Body of pancreas (tissue), 4 donors: ENCODE results near the gene NTN3.

Experiments
- CTCF ChIP-seq, 7 experiments: fragments of 450-650 bp in 4 of 7; fragments of 200-600 bp in 3 of 7; sonication (generic) in 3 of 7; IDR thresholded peaks; one replicate each; pipeline ENCODE4 v1.5.1; 2016 to 2019; ENCODE audit warnings: antibody characterized with exemption in 7 of 7
- POLR2A ChIP-seq, 3 donors: fragments of 450-650 bp; IDR thresholded peaks; one replicate each; pipeline ENCODE4 v1.6.1; 2016; ENCODE audit warnings: antibody characterized with exemption in 3 of 3, mild to moderate bottlenecking in 2 of 3

GRCh38 chr16:2493605-2494004 is 22.5 kb downstream of the NTN3 start:
- TF ChIP-seq CTCF (IDR thresholded peaks at IDR 0.05), result no peak
- TF ChIP-seq POLR2A (IDR thresholded peaks at IDR 0.05), result no peak
